Activated CD8-positive, alpha-beta memory T cell treated with anti-CD3 and anti-CD28 coated beads, Interleukin-2, amount 50 U/mL, for 1 hour (primary cell): ENCODE results near the gene TMEM239.
"Not testable (repeated sequence)": the region's sequence is repeated elsewhere in the genome, so short reads cannot be mapped to it uniquely, and the experiment has no call there.

ENCODE experiments used
- DNase-seq: peaks from one replicate; pipeline ENCODE4 v3.0.0-alpha.2; 2020; ENCODE audit errors: extremely low read depth

The TMEM239 gene

DNA sequence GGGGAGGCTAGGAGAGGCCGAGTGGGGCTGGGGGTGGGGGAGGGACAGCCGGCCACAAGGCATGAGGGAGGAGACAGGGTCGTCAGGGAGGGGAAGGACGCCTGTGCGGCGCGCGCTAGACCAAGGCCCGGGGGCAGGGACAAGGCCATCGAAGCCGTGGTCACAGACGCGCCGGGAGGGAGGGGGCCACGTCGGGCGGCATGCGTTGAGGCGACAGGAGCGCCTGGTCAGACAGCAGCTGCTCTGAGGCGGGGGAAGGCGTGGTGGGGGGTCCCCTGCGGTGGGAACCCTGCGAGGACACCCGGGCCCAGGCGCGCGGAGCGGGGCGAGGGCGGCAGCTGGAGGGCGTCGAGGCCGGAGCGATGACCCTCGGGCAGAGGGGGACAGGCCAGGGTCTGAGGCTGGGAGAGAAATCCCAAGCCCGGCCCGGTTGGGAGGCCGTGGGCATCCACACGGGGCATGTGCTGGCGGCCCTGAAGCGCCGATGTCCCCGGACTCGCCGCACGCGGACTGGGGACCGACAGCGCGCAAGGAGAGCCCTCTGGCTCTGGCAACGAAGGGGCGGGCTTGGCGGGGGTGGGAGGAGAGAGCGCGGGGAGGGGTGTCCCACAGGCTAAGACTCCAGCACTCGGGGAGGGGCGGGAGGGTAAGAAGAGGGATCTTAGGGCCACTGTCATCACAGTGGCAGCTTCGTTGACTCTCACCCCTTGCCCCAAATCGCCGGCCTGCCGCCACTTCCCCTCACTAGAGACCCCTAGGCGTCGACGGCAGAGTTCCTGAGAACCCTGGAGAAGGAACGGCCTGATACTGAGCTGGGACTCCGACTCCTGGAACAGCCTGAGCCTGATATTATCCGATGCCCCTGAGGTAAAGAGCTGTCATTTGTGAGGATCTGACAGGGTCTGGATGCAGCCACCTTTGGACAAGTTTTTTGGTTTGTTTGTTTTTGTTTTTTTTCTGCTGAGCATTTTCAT is 5.0 kb downstream of the TMEM239 start:
- no peak for DNase-seq

GRCh38 chr20:2822073-2822472 is 5.9 kb downstream of the TMEM239 start:
- DNase-seq: peak; percentile 27

- DNase-seq: no peak
Measured at GRCh38 chr20:2825761-2826160, 9.6 kb downstream of the TMEM239 start.

DNA sequence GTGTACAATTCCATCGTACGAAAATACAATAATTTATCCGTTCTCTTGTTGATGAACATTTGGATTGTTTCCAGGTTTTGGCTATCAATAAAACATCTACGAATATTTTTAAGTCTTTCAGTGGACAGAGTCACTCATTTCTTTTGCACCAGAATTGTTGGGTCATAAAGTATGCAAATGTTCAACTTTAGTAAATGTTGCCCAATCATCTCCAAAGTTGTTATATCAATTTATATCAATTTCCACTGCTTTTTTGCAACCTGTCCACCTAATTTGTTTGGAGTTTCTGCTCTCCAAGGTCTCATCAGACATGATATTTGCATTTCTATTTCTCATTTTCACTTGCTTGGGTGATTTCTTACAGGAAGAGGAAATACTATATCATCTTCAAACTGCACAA is 10.5 kb downstream of the TMEM239 start:
- DNase-seq: no peak

DNA sequence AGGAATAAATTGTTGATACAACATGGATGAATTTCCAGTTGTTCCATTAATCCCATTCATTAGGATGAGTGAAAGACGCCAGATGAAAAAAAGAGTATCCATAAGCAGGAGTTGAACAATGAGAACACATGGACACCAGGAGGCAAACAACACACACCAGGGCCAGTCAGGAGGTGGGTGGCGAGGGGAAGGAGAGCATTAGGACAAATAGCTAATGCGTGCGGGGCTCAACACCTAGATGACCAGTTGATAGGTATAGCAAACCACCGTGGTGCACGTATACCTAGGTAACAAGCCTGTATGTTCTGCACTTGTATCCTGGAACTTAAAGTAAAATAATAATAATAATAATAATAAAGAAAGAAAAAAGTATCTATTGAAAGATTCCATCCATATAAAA is 13.2 kb downstream of the TMEM239 start:
- no peak for DNase-seq

GRCh38 chr20:2831206-2831605 is 15.0 kb downstream of the TMEM239 start:
- not testable (repeated sequence) for DNase-seq

DNA sequence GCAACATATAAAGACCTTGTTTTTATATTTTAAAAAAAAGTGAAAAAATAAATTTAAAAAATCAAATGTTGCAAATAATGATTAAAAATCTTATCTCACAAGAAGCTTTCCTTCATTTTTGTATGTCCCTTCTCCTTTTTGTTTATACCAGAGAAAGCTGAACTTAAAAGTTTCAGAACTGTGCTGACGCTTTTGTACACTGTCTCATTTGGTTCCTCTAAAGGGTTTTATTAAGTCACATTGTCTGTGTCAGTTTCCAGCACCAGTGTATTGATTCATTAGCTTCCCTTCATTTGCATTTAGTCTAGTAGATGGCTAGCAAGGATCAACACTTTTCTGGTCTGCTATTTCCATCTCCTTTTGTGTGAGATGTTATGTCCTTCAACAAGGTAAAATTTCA is 17.6 kb downstream of the TMEM239 start:
- DNase-seq: no peak

GRCh38 chr20:2834401-2835110 is 18.4 kb downstream of the TMEM239 start:
- no peak for DNase-seq

GRCh38 chr20:2835331-2835796 is 19.2 kb downstream of the TMEM239 start:
- no peak for DNase-seq

DNA sequence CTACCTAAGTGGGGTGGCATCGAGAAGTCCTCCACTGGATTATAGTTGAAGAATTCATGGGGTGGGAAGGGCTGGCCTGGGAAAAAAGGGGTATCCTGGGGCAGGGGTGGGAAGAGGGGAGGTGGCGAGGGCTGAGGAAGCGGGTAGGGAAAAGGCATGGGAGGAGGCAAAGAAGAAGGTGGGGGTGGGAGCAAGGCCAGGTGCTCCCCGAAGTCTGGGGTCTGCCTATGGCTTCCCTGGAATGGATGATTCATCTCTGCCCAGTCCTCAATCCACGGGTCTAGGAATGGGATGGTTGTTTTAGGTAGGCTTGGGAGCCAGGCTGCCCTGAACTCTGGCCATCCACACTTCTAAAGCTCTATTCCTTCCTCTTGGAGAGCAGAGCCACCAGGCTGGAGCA is 19.9 kb downstream of the TMEM239 start:
- no peak for DNase-seq

- DNase-seq: no peak
Measured at GRCh38 chr20:2837221-2837960, 21.2 kb downstream of the TMEM239 start.

GRCh38 chr20:2838170-2838797 is 22.1 kb downstream of the TMEM239 start:
- DNase-seq: no peak

DNA sequence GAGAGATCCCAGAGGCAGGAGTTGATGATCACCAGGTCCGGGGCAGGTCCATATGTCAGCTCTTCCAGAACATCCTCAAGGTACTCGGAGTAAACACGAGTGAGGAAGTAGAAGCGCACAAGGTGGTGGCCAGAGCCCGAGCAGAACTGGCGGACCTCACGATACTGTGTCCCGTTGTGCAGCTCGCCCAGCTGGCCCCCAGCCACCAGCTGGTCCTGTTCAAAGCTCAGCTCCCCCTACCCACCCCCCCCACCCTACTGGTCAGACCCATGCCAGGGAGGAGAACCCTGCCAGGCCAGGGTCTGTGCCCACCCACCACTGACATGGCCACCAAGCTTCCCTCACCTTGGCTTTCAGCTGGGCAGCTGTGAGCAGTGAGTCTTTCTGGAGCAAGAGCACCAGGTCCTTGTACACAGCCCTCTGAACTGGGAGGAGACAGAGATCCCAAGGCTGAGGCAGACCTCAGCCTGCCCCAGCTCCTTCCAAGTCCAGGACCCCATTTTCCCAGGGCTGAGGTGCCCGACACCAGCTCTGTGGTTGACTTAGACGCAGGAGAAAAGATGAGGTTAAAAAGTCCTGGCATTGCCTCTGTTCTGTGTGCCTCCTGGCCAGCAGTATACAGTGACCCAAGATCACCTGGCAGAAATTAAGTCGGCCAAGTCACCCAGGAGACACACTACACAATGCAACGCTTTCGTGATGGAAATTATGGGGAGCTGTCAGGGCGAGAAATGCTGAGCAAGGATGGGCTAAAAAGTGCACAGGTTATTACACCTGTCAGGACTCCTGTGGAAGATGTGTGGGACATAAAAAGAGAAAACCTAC is 22.9 kb downstream of the TMEM239 start:
- no peak for DNase-seq

DNA sequence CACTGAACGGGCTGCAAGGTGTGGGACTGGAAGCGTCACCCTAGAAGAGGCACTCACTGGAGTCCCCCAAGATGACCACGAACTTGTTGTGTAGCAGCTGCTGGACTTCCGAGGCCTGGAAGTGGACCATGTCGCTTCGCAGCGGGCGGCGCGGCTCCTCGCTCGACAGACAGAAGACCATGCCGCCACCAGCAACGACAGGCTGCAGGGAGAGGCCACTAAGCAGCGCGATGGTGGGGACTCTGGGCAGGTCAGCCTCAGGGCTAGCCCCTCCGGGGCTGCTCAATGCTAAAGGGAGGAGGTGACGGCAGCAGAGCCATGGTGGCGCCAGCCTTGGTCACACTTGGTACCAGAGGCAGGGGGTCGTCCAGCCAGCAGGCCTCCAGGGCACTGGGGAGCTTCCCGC is 23.6 kb downstream of the TMEM239 start:
- DNase-seq: no peak

- peak; percentile 59 for DNase-seq
Measured at GRCh38 chr20:2840138-2840966, 24.2 kb downstream of the TMEM239 start, which contains the start of the genes PCED1A and VPS16. PCED1A (minus strand) TSS chr20:2840655; CDS start chr20:2839912, 743 bp downstream. VPS16 (plus strand) TSS chr20:2840745; CDS start chr20:2840775, 30 bp downstream.

DNA sequence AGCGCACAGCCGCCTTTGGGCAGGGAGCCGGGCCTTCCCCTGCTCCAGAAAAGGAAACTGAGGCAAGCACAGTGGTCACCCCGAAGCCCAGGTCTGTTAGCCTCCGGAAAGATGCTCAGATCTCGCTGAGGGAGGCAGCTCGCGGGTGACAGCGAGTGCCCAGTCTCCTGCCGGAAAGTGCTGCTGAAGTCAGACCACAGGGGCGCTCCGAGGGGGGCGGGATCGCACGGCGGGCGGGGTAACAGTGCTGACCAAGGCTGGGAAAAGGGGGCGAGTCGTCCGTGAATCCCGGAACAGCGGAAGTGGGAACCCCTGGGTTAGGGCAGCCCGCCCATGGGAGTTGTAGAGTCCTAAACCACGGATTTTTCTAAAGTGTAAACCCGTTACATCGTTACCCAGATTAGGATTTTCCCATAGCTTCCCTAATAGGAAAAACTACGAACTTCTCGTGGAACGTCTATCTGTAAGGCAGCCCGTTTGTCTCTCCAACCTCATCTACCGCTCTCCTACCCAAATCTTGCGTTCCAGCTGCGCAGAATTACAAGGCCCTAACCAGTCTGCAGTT is 24.9 kb downstream of the TMEM239 start:
- DNase-seq: no peak

- DNase-seq: no peak
Measured at GRCh38 chr20:2845607-2846006, 29.4 kb downstream of the TMEM239 start.

DNA sequence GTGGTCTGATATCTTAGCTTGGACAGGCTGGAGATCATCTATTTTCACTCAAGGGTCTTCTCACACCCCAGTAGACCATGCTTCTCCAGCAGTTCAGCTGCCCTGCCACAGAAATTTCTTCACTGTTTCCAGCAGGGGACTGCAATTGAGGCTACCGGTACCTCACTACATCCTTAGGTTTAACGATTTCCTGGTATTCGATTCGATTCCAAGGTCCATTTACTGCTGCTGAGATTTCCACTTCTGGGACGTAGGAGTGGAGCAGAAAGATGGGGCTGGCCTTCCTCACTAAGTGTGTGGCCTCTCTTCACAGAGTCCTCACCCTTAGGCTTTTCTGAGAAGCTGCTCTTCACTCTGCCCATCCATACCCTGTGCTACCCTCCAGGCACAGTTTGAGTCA is 30.5 kb downstream of the TMEM239 start:
- no peak for DNase-seq

- no peak for DNase-seq
Measured at GRCh38 chr20:2847802-2848201, 31.6 kb downstream of the TMEM239 start.
